Measurements from ENCODE around the gene NDUFS7. TPM values are rescaled to one million over a fixed set of nuclear protein-coding genes. Genes with fewer than 3 reads are reported as not detected.

NDUFS7 gene
- total RNA-seq, result 100 to 1,000 TPM; 230 to 338 (median 308) TPM
- polyA plus RNA-seq, result 100 to 1,000 TPM; 177 to 423 (median 294) TPM
- long read RNA-seq, donor 1, transcript NDUFS7-201 (8 exons, 1,039 nt), result major isoform, 176 of 253 reads
- long read RNA-seq, donor 1, transcript NDUFS7-217 (1 exons, 3,743 nt), result minor isoform, 14 of 253 reads
- long read RNA-seq, donor 1, partial matches to known transcripts, result 49 of 253 reads
- long read RNA-seq, donor 1, other reads (novel, unspliced or antisense), result 7 of 253 reads
- long read RNA-seq, donor 2, transcript NDUFS7-210 (8 exons, 1,743 nt), result minor isoform, 21 of 330 reads
- long read RNA-seq, donor 2, transcript NDUFS7-202 (7 exons, 2,818 nt), result minor isoform, 24 of 330 reads
- long read RNA-seq, donor 2, transcript NDUFS7-201 (8 exons, 1,039 nt), result major isoform, 217 of 330 reads
- long read RNA-seq, donor 2, partial matches to known transcripts, result 43 of 330 reads
- long read RNA-seq, donor 2, other reads (novel, unspliced or antisense), result 19 of 330 reads

DNA sequence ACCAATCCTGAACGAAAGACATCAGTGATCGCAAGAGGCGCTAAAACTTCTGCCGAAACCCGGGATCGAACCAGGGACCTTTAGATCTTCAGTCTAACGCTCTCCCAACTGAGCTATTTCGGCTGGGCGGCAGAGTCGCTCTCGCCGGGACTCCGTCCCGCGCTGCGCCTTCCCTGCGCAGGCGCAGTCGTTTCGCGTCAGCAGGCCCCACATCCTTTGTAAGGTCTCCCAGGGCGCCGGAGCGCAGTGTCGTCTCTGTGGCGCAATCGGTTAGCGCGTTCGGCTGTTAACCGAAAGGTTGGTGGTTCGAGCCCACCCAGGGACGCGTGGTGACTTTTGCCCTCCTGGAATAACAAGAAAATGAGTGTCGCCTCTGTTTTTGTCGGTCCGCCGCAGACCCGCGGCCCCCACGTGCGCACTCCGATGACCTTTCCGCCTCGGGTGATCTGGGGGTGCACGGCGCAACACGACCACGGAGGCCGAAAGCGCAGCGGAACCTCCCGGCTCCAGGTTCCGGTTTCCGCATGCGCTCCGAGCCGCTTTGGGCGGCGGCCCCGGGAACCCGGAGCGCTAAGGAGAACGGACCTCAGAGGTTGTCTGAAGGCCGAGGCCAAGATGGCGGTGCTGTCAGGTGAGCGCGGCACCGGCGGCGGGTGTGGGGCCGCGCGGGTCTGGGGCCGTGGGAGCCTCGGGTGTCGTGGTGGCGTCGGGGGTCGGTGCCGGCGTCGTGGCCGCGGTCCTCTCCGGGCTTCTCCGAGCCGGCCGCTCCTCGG lies at the start of gene NDUFS7:
Gene NDUFS7 (plus strand): TSS at position 596 of the 773 bp plus-strand sequence. CDS start 20 bp downstream, at position 616.
- H3K27me3 ChIP-seq (ENCODE audit: insufficient read depth in 3 of 3, low read length in 2 of 3), result no peaks in the 10 kb centered on the region
- peak within 1 kb of the TSS; percentile 93 for H3K27ac ChIP-seq
- no peaks in the 10 kb centered on the region for H3K9me3 ChIP-seq
- intact Hi-C loops (cut with DNase I), result loop anchor here (2.0 to 5.0 kb wide), 2 partner anchors 17 to 106 kb away; partner anchors contain the start of genes FAM174C (in 1 of the 2) and GAMT (in 1 of the 2)
- WGBS, 3 donors, result 0% methylated on average over 78 to 90 of the region's 90 CpGs
- TF ChIP-seq, protein P1, sequence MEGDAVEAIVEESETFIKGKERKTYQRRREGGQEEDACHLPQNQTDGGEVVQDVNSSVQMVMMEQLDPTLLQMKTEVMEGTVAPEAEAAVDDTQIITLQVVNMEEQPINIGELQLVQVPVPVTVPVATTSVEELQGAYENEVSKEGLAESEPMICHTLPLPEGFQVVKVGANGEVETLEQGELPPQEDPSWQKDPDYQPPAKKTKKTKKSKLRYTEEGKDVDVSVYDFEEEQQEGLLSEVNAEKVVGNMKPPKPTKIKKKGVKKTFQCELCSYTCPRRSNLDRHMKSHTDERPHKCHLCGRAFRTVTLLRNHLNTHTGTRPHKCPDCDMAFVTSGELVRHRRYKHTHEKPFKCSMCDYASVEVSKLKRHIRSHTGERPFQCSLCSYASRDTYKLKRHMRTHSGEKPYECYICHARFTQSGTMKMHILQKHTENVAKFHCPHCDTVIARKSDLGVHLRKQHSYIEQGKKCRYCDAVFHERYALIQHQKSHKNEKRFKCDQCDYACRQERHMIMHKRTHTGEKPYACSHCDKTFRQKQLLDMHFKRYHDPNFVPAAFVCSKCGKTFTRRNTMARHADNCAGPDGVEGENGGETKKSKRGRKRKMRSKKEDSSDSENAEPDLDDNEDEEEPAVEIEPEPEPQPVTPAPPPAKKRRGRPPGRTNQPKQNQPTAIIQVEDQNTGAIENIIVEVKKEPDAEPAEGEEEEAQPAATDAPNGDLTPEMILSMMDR (IDR thresholded peaks at IDR 0.05), result no peak
- H3K4me1 ChIP-seq, result peaks cover 41% of the 10 kb centered on the region
- ATAC-seq (peak; percentile 88 to 92 (median 90)), DNase-seq (peak; percentile 90 to 95)
- peak within 1 kb of the TSS; percentile 88 for H3K4me3 ChIP-seq
- peaks cover under 1 to 19% of the 10 kb centered on the region in 2 donors for H3K36me3 ChIP-seq (ENCODE audit: insufficient read depth in 1 of 2, low read depth in 1 of 2)

DNA sequence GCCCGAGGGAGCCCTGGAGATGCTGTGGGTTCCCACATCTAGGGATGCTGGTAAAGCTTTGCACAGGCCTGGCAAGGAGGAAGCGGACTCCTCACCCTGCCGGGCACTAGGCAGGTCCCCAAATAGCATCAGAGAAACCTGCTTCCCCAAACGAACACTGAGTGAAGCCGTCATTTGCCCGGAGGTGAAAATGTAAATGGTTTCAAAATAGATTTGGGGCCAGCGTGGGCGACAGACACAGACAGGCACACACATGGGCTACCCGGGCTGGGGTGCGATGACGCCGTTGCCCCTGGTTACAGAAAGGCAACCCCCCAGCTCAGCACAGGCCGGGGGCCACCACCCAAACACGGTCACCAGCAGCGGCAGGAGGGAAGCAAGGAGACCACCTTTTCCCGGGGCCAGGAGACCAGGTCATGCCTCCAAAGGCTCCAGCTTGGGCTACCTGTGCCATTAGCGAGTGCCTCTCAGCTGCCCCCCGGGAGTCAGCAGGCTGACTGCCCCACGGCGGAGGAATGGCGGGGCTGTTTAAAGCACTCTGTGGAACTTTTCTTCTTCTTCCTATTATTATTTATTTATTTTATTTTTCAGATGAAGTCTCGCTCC lies 47.5 kb upstream of the NDUFS7 start:
- WGBS, 3 donors, result 88 to 93% (median 91%) methylated on average over 22 of the region's 22 CpGs
- intact Hi-C loops (cut with DNase I), result no loop called here
- Histone ChIP-seq H3K9me3 (no peaks in the 10 kb centered on the region), H3K4me1 (no peaks in the 10 kb centered on the region), H3K27ac (no peak overlapping the region), H3K36me3 (ENCODE audit: insufficient read depth in 1 of 2, low read depth in 1 of 2) (no peaks in the 10 kb centered on the region), H3K27me3 (ENCODE audit: insufficient read depth in 3 of 3, low read length in 2 of 3) (peaks cover 0 to 24% (median 4%) of the 10 kb centered on the region in 3 donors), H3K4me3 (no peak overlapping the region)
- no peak for DNase-seq
- ATAC-seq, result no peak
- TF ChIP-seq, protein P1 (IDR thresholded peaks at IDR 0.05), result no peak

DNA sequence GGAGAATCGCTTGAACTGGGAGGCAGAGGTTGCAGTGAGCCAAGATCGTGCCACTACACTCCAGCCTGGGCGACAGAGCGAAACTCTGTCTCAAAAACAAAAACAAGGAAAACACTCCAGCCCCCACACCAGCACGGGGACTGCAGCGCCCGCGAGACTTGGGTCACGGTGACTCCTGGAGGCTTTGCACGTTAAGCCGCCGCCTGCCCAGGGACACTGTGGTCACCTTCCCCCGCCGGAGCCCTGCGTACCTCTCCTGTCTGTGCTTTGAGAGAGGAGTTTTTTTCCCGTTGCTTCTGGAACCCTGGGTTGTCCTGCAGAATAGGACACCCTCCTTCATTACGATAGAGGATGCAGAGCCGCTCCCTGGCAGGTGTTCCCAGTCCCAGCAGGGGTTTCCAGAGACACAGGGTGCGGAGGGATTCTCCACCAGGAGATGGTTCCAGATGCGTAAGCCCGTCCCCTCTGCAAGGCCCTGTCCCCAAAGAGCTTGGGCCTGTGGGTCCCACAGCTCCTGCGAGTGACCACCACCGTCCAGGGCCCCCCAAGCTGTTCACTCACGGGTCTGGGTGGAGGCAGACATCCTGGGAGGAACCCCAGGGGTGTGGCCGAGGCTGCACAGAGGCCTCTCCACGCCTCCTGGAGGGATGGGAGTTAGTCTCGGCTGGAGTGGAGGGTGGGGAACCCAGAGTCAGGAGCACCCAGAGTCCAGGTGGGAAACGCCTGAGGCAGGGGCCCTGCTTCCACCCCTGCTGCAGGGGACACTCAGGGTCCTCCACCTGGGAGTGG lies 42.8 kb upstream of the NDUFS7 start:
- DNase-seq (no peak), ATAC-seq (no peak)
- whole genome bisulfite sequencing, 3 donors, result 66 to 67% (median 66%) methylated on average over 28 of the region's 28 CpGs
- Histone ChIP-seq H3K27ac (no peak overlapping the region), H3K4me1 (no peaks in the 10 kb centered on the region), H3K27me3 (ENCODE audit: insufficient read depth in 3 of 3, low read length in 2 of 3) (peaks cover 0 to 15% (median 6%) of the 10 kb centered on the region in 3 donors), H3K9me3 (no peaks in the 10 kb centered on the region), H3K36me3 (ENCODE audit: insufficient read depth in 1 of 2, low read depth in 1 of 2) (no peaks in the 10 kb centered on the region), H3K4me3 (no peak overlapping the region)
- intact Hi-C loops (cut with DNase I), result no loop called here
- TF ChIP-seq, protein P1 (IDR thresholded peaks at IDR 0.05), result no peak

DNA sequence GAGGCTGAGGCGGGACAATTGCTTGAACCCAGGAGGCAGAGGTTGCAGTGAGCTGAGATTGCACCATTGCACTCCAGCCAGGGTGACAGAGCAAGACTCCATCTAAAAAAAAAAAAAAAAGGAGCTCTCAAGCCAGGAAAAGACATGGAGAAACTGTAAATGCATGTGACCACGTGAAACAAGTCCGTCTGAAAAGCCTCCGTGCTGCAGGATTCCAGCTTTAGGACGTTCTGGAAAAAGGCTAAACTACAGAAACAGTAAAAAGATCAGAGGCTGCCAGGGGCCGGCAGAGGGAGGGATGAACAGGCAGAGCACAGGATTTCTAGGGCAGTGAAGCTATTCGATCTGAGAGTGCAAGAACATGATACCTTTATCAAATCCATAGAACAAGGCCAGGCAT lies 40.7 kb upstream of the NDUFS7 start:
- DNase-seq (no peak), ATAC-seq (no peak)
- Histone ChIP-seq H3K27ac (no peak overlapping the region), H3K4me1 (no peaks in the 10 kb centered on the region), H3K4me3 (no peak overlapping the region), H3K27me3 (ENCODE audit: insufficient read depth in 3 of 3, low read length in 2 of 3) (peaks cover 0 to 22% (median 6%) of the 10 kb centered on the region in 3 donors), H3K36me3 (ENCODE audit: insufficient read depth in 1 of 2, low read depth in 1 of 2) (no peaks in the 10 kb centered on the region), H3K9me3 (no peaks in the 10 kb centered on the region)
- intact Hi-C loops (cut with DNase I), result no loop called here
- WGBS, 3 donors, result 25 to 45% (median 28%) methylated on average over 7 of the region's 7 CpGs
- TF ChIP-seq, protein P1 (IDR thresholded peaks at IDR 0.05), result no peak

Measured in psoas muscle (tissue), 8 donors.